Middle frontal gyrus (tissue), 1 donor: ENCODE measurements around the gene IGSF5.
"Not testable (repeated sequence)": the region's sequence is repeated elsewhere in the genome, so short reads cannot be mapped to it uniquely, and the experiment has no call there.

Experiments
- DNase-seq: peaks from one replicate; pipeline ENCODE4 v3.0.0-alpha.2; 2015; ENCODE audit warnings: low spot score; ENCODE audit errors: extremely low spot score

The IGSF5 gene

DNA sequence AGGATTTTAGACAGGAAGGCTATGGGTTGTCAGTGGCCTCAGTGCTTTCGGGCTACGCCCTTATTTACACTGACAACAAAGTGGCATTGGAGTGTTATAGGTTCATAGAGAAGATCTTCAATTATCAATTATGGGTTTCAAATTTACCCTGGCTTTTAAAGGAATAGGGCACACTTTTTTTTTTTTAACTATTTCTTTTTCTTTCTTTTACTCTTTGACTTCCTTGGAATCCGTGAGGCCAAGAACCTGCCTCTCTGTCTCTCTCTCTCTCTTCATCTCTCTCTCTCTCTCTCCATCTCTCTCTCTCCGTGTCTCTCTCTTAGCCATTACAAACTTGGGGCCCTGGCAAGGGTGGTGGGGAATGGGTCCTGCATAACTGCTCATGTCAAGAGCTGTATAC is at the start of gene IGSF5:
Gene IGSF5, plus strand, starts transcription at position 301 of the 400 bp plus-strand sequence. CDS start 327 bp downstream, outside the sequence.
- DNase-seq, result not testable (repeated sequence)

DNA sequence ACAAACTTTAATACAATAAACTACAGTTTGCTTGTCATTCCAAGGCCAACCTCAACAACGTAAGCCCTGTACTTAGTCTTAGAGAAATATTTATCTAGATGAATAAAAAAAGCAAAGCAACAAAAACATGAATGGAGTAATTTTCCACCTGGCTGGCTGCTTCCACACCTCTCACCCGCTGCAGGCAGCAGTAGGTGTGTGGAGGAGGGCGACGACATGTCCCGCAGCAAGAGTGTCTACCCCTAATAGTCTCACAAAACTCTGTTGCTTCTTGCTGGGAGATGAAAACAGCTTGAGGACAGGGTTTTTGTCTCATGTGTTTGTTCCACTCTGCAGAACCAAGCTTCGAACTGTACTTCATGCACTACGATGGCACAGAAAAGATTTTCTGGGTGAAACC is 48.8 kb upstream of the IGSF5 start:
- no peak for DNase-seq

DNA sequence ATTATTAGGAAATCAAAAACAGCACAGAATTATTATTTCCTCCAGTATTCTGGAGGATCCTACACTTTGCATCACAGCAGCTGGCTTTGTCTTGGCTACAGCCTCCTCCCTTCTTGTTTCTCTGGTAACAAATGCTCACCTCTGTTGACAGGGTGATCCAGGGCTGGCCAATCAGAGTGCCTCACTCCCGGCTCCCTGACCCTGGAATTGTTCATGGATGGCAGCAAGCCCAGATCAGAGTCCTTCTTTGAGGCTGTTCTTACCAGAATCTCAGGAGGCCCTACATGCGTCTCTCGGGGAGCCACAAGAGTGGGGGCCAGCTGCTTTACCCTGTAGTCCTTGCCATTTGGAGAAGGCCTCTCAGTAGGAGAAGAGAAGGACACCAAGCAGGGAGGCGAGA is 48.4 kb upstream of the IGSF5 start:
- DNase-seq, result no peak

DNA sequence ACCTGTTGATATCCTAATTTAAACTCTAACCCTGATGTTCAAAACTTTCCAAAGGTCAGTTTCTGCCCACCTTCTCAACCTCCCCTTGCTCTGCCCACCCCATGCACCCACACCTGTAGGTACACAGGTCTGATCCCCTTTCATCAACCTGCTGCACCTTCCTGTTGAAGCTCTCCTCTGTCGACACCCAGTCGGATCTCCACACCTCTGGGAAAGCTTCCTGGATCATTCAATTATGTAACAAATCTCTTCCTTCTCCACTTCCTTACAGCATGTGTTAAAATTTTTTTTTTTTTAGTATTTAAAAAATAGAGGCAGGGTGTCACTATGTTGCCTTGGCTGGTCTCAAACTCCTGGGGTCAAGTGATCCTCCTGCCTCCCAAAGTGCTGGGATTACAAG is 44.7 kb upstream of the IGSF5 start:
- DNase-seq, result no peak

DNA sequence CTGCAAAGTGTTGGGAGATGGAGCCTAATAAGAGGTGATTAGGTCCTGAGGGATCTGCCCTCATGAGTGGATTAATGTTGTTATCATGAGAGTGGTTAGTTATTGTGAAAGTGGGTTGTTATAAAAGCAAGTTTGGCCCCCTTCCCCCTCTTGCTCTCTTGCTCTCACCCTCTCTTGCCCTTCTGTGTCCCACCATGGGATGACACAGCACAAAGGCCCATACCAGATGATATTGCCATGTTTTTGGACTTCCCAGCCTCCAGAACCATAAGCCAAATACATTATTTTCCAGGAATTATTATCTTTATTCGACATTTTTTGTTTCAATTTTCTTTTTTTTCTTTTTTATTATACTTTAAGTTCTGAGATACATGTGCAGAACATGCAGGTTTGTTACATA is 41.4 kb upstream of the IGSF5 start:
- DNase-seq, result no peak

DNA sequence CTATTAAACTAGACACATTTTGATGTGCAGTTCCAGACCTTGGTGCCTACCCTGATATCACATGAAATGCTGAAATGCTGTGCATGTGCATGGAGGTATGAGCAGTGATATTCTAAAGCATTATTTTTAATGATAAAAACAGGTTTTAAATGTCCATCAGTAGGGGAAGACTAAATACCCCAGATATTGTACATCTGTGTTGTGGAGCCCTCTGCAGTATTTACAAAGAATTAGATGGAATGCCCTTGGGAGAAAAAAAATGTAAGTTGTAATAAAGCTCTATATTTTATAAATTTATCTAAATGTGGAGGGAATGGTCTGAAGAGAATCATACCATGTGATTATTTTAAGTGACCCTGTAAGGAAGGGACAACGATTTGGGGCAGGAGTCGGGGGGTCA is 39.1 kb upstream of the IGSF5 start:
- DNase-seq, result no peak

DNA sequence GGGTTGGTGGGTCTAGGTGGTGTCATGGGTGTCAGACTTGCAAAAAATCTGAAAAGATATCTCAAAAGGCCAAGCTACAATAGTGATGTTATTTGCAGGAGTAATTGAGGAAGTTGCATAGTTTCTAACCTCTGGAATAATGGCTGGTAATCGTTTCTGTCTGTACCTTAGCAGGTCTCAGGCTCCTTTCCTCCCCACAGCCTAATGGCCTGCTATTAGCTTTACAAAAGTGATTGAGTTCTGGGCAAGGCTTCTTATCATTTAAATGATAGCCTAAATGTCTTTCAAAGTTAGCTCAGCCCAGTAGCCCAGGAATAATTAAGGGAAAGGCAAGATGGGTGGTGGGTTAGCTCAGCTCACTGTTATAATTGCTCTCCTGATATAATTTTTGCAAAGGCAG is 37.7 kb upstream of the IGSF5 start:
- no peak for DNase-seq

DNA sequence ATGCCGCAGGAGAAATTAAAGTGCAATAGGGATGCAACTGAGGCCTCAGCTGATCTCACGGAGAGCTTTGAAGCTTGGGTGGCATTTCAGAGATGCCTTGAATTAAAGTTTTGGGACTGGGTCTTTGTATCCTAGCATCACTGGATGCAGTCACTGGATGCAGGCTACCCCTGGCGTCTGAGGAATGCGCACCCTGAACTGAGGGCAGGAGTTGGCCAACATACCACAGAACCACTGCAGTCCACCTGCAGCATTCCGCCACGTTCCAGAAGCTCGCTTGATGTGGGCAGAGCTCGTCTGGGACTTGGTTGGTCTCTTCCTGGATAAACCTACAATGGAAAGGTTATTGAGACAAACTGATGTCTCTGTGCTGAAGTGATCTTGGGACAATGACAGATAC is 34.1 kb upstream of the IGSF5 start:
- no peak for DNase-seq

DNA sequence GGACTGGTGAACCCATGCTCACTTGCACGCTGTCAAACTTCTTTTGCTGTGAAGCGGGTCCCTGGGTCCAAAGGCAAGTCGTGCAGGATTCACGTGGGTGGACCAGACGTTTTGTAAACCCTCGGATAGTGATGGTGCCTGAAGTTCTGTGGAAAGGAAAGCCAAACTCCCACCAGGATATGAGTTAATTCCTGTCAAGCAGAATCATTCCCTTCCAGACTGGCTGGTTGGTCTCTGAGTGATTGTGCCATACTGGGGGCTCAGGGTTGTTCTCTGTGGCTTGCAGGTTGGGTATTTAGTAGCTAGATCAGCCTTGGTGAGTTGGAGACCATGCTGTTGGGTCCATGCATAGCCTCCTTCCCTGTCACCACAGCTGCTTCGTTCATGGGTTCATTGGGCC is 32.7 kb upstream of the IGSF5 start:
- DNase-seq, result no peak

DNA sequence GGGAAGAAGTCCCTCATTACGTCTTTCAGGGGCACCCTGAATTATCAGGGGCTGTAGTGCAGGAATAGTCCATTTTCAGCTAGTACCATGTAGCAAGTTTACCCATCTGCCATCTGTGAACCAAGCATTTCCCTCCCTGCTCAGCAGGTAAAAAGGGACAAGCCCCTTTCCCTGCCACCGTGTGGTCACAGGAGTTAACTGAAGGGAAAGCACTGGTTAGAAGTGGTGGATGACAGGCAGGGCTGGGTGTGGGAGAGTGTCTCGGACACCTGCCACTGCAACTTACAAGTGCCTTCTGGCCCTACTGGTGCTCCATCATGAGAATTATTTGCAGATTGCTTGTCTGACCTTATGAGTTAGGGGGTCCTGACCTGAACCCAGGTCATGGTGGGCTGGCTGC is 32.0 kb upstream of the IGSF5 start:
- DNase-seq, result no peak

DNA sequence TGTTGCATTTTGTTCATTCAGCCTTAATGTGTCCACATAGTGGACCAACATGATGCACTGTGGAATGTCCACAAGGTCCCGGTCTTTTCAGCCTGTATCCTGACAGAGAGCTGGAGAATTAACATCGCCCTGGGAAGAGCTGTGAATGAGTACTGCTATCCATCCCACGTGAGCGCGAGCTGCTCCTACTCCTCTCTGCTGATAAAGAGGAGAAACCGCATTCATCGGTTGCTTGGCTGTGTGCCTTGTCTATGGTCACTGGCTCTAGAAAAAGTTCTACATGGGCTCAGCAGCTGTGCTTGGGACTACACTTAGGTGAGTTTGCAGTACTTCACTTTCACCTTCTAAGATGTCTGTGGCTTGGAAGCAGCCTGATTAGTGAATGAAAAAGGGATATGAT is 31.1 kb upstream of the IGSF5 start:
- DNase-seq, result no peak

DNA sequence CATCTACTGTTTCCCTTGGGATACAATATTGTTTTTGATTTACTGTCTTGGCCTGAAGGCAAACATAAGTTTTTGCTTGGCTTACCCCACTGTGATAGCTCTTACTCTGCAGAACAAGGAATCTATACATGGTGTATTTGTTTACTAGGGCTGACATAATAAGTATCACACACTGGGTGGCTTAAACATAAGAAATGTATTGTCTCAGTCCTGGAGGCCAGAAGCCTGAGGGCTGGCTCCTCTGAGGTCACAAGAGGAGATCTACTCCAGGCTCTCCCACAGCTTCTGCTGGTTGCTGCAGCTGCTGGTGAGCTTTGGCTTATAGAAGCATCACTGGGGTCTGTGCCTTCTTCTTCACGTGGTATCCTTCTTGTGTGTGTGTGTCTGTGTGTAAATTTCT is 30.7 kb upstream of the IGSF5 start:
- no peak for DNase-seq

DNA sequence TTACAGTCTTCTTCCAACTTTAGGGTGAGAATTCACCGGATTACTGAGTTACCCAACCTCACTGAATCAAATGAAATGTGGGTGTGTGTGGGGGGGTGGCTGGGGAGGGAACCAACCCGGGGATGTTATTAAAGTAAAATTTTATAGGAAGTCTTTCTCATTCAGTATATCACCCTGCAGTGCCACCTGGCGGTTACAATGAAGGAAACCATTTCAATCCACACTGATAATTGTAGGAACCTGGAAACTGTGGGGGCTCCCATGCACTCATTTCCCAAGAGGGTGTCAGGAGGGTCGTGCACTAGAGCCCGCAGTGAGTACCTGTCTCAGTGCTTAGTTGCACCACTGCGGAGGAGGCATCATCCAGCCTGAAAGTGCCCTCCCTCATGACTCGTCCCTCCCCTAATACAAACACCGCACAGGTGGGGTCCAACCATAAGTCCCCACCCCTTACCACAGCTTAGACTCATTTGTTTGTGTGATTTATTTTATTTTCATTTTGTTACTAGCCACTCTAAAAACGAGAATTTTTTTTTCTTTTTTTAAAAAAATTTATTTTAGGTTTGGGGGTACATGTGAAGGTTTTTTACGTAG is 29.1 kb upstream of the IGSF5 start:
- DNase-seq, result no peak

DNA sequence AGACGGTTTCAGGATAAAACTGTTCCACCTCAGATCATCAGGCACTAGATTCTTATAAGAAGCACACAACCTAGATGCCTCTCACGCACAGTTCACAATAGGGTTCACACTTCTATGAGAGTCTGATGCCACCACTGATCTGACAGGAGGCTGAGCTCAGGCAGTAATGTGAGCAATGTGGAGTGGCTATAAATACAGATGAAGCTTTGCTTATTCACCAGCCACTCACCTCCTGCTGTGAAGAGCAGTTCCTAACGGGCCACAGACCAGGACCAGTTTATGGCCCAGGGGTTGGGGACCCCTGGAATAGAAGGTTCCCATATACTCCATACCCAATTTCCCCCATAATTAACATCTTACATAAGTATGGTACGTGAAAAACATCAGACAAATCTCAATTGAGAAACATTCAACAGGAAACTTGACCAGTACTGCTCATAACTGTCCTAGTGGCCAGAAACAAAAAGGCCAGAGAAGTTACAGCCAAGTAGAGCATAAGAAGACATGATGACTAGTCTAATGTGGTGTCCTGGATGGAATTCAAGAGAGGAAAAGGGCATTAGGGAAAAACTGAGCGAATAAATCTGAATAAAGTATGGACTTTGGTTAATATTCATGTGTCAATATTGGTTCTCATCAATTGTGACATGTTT is 24.7 kb upstream of the IGSF5 start:
- no peak for DNase-seq

DNA sequence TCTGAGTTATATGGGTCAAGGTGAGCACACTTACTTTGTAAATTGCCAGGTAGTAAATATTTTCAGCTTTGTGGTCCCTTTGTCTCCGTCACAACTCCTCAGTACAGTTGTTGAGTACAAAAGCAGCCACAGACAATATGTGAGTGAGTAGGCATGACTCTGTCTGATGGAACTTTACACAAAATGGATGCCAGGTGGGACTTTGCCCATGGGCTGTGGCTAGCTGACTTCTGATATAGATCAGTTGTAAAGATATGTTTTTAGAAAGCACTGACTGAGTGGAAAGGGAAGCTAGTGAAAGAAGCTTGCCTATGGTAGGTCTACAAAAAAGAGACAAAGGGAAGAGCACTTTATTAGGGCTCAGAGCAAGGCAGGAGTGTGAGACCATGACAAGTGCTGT is 23.1 kb upstream of the IGSF5 start:
- DNase-seq, result no peak

DNA sequence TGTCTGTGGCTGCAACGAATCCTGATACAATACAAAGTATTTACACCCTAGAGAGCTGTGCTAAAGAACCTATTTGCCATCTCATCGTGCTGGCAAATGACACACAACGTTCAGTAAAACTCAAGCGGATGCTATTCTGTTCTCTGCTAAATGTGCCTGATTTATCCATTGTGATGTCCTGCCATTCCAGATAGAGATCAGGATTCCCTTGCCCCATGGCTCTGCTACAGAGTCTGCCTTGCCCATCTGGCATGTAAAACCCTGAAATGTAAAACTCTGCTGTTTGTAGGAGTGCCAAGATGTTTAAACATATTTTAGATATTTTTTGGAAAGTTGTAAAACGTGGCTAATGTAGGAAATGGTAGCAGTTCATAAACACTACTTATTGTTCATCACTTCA is 20.0 kb upstream of the IGSF5 start:
- DNase-seq, result no peak

DNA sequence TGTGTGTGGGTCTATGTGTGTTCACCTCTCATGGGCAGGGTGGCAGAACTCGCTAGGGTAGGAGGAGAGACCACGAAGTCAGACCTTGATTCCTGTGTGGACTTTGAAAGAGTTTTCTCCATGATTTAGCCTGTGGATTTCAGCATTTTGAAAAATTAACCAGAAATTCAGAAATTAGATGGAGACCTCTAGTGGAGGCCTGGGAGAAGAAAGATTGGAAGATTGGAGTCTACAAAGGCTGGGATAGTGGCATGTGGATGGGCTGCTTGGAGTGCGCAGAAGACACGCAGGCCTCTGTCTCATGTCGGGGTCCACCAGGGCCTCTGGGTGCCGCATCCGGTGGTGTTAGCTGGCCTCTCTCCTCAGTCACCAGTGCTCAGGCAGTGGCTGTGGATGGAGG is 18.9 kb upstream of the IGSF5 start:
- no peak for DNase-seq

DNA sequence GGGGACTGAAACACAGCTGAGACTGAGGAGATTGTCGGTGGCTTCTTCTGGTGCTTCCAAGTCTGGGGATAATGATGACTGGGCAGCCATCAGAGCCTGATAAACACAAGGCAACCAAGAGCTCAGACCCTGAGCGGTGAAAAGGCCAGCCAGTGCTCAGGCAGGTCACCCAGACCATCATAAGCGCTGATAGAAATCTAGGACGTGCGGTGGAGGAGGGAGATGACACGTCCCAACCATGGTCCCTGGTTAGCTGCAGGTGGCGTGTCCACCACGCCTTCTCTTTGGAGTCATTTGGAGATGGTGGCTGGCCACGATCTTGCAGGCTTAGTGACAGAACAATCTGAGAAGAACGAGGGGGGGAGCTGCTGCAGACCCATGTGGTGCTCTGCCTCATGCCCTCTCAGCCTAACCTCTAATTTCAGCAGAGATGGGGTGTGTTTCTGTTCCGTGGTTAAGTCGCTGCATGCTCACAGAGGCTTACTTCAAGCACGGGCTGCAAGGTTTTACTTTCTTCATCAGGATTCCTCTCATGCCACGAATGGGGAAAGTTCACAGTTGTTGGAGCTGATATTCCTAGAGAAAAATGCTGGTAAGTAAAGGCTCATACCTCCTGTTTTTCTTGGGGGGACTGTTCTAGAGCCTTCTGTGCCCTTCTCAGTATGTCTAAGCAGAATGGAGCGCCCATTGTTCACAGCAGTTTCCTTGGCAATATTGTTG is 17.4 kb upstream of the IGSF5 start:
- no peak for DNase-seq

DNA sequence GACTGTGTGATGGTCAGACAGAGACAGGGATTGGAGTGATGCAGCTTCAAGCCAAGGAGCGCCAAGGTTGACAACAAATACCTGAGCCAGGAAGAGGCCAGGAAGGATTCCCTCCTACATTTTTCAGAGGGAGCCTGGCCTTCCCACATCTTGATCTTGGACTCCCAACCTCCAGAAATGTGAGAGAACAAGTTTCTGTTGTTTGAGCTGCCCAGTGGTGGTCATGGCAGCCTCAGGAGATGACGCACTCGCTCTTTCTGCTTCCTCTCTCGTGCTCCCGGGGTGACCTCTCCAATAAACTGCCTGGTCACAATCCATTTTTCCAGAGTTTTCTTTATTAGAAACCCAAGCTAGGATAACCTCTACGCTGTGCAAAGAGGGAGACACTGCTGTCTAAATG is 16.6 kb upstream of the IGSF5 start:
- no peak for DNase-seq

DNA sequence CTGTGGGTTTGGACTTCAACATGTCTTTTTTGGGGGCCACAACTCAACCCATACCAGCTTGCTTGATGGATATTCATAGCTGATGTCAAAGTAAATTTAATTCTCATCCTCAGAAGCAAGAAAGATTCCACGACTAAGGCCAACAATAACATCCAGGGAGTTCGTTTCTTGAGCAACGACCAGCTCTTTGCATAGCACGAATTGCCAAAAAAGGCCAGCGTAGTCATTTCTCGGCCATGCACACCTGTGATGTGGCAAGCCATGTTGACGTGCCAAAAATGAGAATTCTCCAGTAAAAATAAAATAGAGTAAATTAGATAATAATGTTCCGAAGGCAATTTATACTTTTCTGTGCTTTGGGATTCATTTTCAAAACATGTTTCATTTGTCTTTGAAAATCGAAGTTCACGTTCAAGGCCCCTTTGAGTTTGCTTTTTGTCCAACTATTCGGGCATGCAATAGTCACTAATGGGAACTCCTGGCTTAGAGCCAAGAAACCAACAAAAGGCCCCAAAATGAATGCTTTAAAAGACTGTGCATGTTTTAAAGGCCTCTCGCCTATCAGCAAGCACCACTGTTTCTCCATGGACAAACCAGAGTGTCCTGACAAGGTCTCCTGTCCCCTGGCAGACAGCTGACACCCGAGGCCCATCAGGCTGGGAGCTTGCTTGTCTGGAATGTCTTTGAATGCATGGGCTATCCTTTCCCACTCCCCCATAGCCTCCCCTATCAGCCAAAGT is 14.4 kb upstream of the IGSF5 start:
- DNase-seq, result no peak

DNA sequence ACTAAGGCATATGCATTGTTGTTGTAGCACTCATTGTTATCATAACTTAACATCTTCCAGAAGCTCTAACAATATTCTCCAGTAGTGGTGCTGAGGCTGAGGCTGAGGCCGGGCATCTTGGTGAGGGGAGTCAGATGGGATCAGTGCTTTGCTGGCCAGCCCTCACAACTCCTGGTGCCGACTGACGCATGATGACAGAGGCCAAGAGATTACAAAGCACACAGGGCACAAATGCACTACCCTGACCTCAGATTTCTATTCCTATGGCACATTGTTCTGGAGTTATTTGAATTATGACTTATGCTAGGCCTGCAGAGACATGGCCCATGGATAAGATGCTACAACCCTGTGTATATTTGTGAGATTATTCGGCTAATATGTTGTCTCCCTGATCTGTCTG is 8.3 kb upstream of the IGSF5 start:
- DNase-seq, result no peak

DNA sequence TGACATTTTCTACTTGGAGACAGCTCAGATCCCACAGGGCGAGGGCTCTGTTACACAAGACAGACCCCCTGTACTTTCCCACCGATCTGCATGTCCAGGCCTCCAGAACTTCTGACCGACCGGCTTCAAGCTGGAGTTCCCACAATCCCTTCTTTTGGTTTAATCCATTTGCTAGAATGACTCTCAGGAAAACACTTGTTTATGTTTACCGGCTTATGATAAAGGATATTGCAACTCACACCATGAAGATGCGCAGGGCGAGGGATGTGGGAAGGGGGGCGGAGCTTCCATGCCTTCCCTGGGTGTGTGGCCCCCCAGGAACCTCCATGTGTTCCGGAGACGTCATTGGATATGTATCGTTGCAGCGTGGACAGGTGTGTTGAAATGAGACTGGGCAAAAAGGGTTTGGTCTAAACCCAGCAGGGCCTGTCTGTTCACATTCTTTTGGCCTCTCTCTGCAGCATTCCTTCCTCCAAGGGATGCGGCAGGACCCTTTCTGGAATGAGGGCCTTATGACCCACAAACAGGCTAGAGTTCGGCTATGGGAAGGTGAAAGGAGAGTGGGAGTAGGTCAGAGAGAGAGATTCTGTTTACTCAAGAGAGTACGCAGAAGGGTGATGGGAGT is 7.5 kb upstream of the IGSF5 start:
- no peak for DNase-seq
